Esophagus muscularis mucosa (tissue), 4 donors: ENCODE data around the gene DNAJC16. TPM values are rescaled to one million over a fixed set of nuclear protein-coding genes. Genes with fewer than 3 reads are reported as not detected.

ENCODE experiments used
- DNase-seq: peaks from one replicate; pipeline ENCODE4 v3.0.0-alpha.2; 2017; ENCODE audit errors: extremely low spot score
- H3K27ac ChIP-seq, 4 donors: fragments of 200-600 bp; sonication (generic); replicated peaks in 1 of 4; 1 replicate in 3 of 4; 2 replicates in 1 of 4; pipeline ENCODE4 v1.5.1; 2016 to 2019; ENCODE audit warnings: mild to moderate bottlenecking in 1 of 4
- H3K27me3 ChIP-seq, 4 donors: fragments of 200-600 bp; sonication (generic); one replicate each; pipeline versions ENCODE4 v1.5.1 to v1.6.0; 2016 to 2019
- H3K36me3 ChIP-seq, 4 donors: fragments of 200-600 bp; sonication (generic); one replicate each; pipeline ENCODE4 v1.5.1; 2016 to 2019
- H3K4me1 ChIP-seq, 4 donors: fragments of 200-600 bp; sonication (generic); one replicate each; pipeline ENCODE4 v1.5.1; 2016 to 2019
- H3K4me3 ChIP-seq, 4 donors: fragments of 200-600 bp; sonication (generic); 1 replicate in 2 of 4; 2 replicates in 2 of 4; pipeline ENCODE4 v1.5.1; 2016 to 2019; ENCODE audit warnings: mild to moderate bottlenecking in 4 of 4, moderate library complexity in 1 of 4
- H3K9me3 ChIP-seq, 4 donors: fragments of 200-600 bp; sonication (generic); 1 replicate in 3 of 4; 2 replicates in 1 of 4; pipeline ENCODE4 v1.5.1; 2016 to 2019
- EP300 ChIP-seq: sonication (generic); formaldehyde crosslinking; IDR thresholded peaks from one replicate; pipeline ENCODE4 v1.6.1; 2017; ENCODE audit warnings: antibody characterized with exemption
- POLR2A ChIP-seq: fragments of 450-650 bp; IDR thresholded peaks from one replicate; pipeline ENCODE4 v1.6.1; 2017; ENCODE audit warnings: antibody characterized with exemption, moderate library complexity, mild to moderate bottlenecking, low read depth
- POLR2AphosphoS5 ChIP-seq, 2 donors: sonication (generic); formaldehyde crosslinking; IDR thresholded peaks; one replicate each; pipeline ENCODE4 v1.6.1; 2017; ENCODE audit warnings: antibody characterized with exemption in 2 of 2
- WGBS: methylation state at CpG from one replicate; pipeline ENCODE4 v1.1.5; 2018; 5-methylcytosine and 5-hydroxymethylcytosine counted together
- intact Hi-C: fragments of 100-400 bp; cut with DNase I; formaldehyde crosslinking; loops from one replicate; pipeline ENCODE4 v1.15.1; 2023
- total RNA-seq, 4 donors: library from RNA; depleted of rRNA; stranded (reverse); fragments of >200 nt; gene quantifications; one replicate each; pipeline versions ENCODE4 v1.1.0 to v1.2.1, GENCODE V29; 2016
- TF ChIP-seq, protein P1 (sequence below), 3 experiments: fragments of 200-600 bp in 2 of 3; fragments of 450-650 bp in 1 of 3; sonication (generic) in 2 of 3; IDR thresholded peaks; one replicate each; pipeline ENCODE4 v1.5.1; 2017 to 2019; ENCODE audit warnings: antibody characterized with exemption in 3 of 3, mild to moderate bottlenecking in 2 of 3, moderate library complexity in 1 of 3

Gene DNAJC16
- total RNA-seq, 4 donors from 2014 or later = 12.0 to 13.0 (median 12.4) TPM

DNA sequence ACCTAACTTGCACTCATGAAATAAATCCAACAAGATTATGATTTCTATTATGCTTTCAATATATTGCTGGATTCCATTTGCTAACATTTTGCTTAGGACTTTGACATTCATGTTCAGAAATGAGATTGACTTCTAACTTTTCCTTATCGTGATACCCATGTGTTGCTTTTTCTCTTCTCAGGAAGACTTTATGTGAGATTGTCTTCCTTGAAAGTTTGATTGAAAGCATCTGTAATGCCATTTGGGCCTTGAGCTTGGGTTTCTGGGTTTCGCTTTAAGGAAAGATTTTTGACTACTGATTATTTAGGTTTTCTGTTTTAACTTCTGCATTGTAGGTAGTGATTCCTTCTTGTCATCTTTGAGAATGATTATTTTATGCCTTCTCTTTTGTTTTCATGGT, 30.4 kb downstream of the DNAJC16 start:
- Histone ChIP-seq H3K27me3 (no peaks in the 10 kb centered on the region), H3K4me3 (no peak overlapping the region), H3K4me1 (no peaks in the 10 kb centered on the region), H3K27ac (no peak overlapping the region), H3K9me3 (no peaks in the 10 kb centered on the region), H3K36me3 (peaks cover 28 to 60% (median 33%) of the 10 kb centered on the region in 4 donors)
- TF ChIP-seq, protein P1, sequence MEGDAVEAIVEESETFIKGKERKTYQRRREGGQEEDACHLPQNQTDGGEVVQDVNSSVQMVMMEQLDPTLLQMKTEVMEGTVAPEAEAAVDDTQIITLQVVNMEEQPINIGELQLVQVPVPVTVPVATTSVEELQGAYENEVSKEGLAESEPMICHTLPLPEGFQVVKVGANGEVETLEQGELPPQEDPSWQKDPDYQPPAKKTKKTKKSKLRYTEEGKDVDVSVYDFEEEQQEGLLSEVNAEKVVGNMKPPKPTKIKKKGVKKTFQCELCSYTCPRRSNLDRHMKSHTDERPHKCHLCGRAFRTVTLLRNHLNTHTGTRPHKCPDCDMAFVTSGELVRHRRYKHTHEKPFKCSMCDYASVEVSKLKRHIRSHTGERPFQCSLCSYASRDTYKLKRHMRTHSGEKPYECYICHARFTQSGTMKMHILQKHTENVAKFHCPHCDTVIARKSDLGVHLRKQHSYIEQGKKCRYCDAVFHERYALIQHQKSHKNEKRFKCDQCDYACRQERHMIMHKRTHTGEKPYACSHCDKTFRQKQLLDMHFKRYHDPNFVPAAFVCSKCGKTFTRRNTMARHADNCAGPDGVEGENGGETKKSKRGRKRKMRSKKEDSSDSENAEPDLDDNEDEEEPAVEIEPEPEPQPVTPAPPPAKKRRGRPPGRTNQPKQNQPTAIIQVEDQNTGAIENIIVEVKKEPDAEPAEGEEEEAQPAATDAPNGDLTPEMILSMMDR (IDR thresholded peaks at IDR 0.05) = no peak
- TF ChIP-seq POLR2AphosphoS5 (IDR thresholded peaks at IDR 0.05) = no peak
- TF ChIP-seq EP300 = no peak
- TF ChIP-seq POLR2A = no peak
- WGBS = 93% methylated on average over 2 of the region's 2 CpGs
- intact Hi-C loops = no loop called here
- no peak for DNase-seq

DNA sequence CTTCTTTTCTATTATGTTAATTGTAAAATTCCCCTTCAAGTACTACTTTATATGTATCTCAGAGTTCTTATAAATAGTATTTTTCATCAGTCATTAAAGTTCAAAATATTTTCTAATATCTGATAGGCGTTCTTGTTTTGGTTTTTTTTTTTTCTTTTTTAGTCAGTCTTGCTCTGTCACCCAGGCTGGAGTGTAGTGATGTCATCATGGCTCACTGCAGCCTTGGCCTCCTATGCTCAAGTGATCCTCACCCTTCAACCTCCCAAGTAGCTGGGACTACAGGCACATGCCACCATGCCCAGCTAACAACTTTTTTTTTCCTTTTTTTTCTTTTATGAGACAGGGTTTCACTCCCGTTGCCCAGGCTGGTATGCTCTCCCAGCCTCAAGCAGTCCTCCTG, 30.9 kb downstream of the DNAJC16 start:
- no peaks in the 10 kb centered on the region for H3K9me3 ChIP-seq
- peaks cover 33 to 62% (median 39%) of the 10 kb centered on the region in 4 donors for H3K36me3 ChIP-seq
- 94% methylated on average over 2 of the region's 2 CpGs for WGBS
- no peaks in the 10 kb centered on the region for H3K27me3 ChIP-seq
- no peak overlapping the region for H3K4me3 ChIP-seq
- DNase-seq = no peak
- intact Hi-C loops = no loop called here
- TF ChIP-seq POLR2A (no peak), EP300 (no peak), POLR2AphosphoS5 (IDR thresholded peaks at IDR 0.05) (no peak)
- TF ChIP-seq, protein P1 (IDR thresholded peaks at IDR 0.05) = no peak
- no peaks in the 10 kb centered on the region for H3K4me1 ChIP-seq
- H3K27ac ChIP-seq = no peak overlapping the region

DNA sequence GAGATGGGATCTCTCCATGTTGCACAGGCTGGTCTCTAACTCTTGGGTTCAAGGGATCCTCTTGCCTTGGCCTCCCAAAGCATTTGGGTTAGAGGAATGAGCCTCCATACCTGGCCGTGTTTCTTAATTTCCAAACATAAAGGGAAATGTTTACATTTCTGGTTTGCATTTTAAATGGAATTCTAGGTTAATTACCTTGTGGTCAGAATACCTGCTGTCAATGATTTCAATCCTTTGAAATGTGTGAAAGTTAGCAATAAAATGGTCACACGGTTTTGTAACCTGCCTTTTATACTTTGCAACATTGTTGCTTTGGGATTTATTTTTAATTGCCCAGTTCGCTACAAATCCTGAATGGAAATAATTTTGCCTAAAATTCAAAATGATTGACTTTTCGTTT, 31.9 kb downstream of the DNAJC16 start:
- TF ChIP-seq EP300 = no peak
- no peak for TF ChIP-seq POLR2AphosphoS5 (IDR thresholded peaks at IDR 0.05)
- TF ChIP-seq, protein P1 (IDR thresholded peaks at IDR 0.05) = no peak
- no peak for TF ChIP-seq POLR2A
- 94% methylated on average over 4 of the region's 4 CpGs for WGBS

DNA sequence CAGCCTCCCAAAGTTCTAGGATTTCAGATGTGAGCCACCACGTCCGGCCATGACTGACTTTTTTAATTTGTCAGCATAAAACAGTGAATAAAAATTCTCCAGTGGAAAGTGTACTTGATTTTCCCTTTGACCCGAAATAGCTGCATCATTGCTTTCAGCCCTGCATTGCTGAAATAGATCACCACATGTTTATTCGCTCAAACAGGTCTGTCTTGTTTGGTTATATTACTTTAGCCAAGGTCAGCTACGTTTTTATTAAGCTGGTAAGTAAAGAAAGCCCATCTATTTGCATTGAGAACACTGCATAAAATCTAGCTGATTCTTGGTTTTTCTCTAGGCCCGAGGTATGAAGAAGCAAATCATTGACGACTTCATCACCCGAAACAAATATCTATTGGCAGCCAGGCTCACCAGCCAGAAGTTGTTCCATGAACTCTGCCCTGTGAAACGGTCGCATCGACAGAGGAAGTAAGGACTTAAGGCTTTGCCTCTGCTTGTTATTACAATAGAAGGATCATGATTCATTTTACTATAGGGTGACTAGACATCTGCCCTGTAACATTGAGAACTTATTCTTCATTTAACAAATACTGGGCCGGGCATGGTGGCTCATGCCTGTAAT, 32.7 kb downstream of the DNAJC16 start:
- TF ChIP-seq, protein P1 (IDR thresholded peaks at IDR 0.05) = no peak
- TF ChIP-seq POLR2AphosphoS5 (IDR thresholded peaks at IDR 0.05) = no peak
- no peak for TF ChIP-seq POLR2A
- no peak for TF ChIP-seq EP300
- no peaks in the 10 kb centered on the region for H3K9me3 ChIP-seq
- DNase-seq = no peak
- H3K36me3 ChIP-seq = peaks cover 50 to 64% (median 54%) of the 10 kb centered on the region in 4 donors
- H3K4me1 ChIP-seq = no peaks in the 10 kb centered on the region
- H3K27ac ChIP-seq = no peak overlapping the region
- intact Hi-C loops = no loop called here
- H3K27me3 ChIP-seq = no peaks in the 10 kb centered on the region
- 83% methylated on average over 12 of the region's 12 CpGs for WGBS
- no peak overlapping the region for H3K4me3 ChIP-seq

More for the DNA sequence above, 31.9 kb downstream of the DNAJC16 start:
- no peak for DNase-seq
- Histone ChIP-seq H3K27ac (no peak overlapping the region), H3K36me3 (peaks cover 42 to 64% (median 48%) of the 10 kb centered on the region in 4 donors), H3K27me3 (no peaks in the 10 kb centered on the region), H3K9me3 (no peaks in the 10 kb centered on the region), H3K4me3 (no peak overlapping the region), H3K4me1 (no peaks in the 10 kb centered on the region)
- intact Hi-C loops = no loop called here
